Colonic mucosa (tissue), 4 donors: Measurements from ENCODE around the gene PATZ1. TPM values are rescaled to one million over a fixed set of nuclear protein-coding genes. Genes with fewer than 3 reads are reported as not detected.

ENCODE experiments used
- DNase-seq: peaks from one replicate; pipeline ENCODE4 v3.0.0-alpha.2; 2020
- H3K27ac ChIP-seq: fragments of 200-600 bp; one replicate; pipeline ENCODE4 v1.8.0; 2021
- H3K27me3 ChIP-seq: fragments of 200-600 bp; one replicate; pipeline ENCODE4 v1.8.0; 2021
- H3K36me3 ChIP-seq: fragments of 200-600 bp; one replicate; pipeline ENCODE4 v1.8.0; 2021
- H3K4me1 ChIP-seq: fragments of 200-600 bp; one replicate; pipeline ENCODE4 v1.8.0; 2021; ENCODE audit warnings: mild to moderate bottlenecking
- H3K4me3 ChIP-seq: fragments of 200-600 bp; one replicate; pipeline ENCODE4 v1.8.0; 2021
- H3K9ac ChIP-seq, 2 donors: one replicate each; pipeline ENCODE4 v1.7.0; 2013; ENCODE audit warnings: control low read depth in 2 of 2, low read depth in 2 of 2, low read length in 2 of 2
- H3K9me3 ChIP-seq: fragments of 200-600 bp; one replicate; pipeline ENCODE4 v1.8.0; 2021
- intact Hi-C: fragments of 100-400 bp; cut with DNase I; formaldehyde crosslinking; loops from one replicate; pipeline ENCODE4 v1.14.1; 2022
- total RNA-seq, 2 donors: library from RNA; stranded (reverse); fragmentation: NEBNext Ultra II Directional in 1 of 2; extraction: Animal tissue kit (Norgen Biotek cat#: 25700) in 1 of 2; gene quantifications; one replicate each; pipeline ENCODE4 v1.2.1, GENCODE V29; 2021
- TF ChIP-seq, protein P1 (sequence below): fragments of 200-600 bp; IDR thresholded peaks from one replicate; pipeline ENCODE4 v1.8.0; 2022; ENCODE audit warnings: antibody characterized with exemption, mild to moderate bottlenecking
- donor health status: healthy.
- donor health status: DM: no; HTN: no; CAD: no.
- donor health status: DM: no; HTN: no; CAD: no.

The PATZ1 gene
- total RNA-seq, 2 donors from 2014 or later, result 13.8 to 17.9 TPM

DNA sequence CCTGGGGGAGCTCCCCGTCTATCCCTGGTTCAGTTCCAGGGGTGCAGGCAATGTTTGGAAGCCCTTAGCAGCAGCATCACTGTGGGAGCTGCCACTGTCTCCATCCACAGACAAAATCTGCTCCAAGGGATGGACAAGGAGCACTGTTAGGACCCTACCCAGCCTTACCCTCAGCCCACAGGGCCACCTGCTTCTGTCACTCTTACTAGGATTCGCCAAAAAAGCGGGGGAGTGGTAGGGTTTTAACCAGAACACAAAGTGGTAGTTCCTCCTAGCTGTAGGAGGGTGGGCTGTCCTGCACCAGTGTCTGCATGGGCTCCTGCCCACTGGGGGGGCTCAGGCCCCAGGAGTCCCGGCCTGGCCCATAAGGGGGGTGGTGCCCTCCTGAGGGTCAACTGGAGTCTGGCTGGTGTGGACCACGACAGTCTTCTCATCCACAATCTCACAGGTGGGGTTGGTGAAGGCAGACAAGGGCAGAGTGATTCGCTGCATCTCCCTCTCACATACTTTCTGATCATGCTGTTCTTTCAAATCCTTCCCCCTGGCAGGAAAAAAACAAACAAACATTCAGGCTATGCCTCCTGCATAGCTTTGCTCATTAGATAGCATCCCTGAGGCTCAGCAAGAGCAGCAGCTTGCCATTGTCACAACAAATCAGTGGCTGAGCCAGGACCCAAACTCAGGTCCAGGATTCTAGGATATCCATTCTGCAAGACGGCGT is 63.2 kb downstream of the PATZ1 start:
- no peak overlapping the region for H3K27ac ChIP-seq
- intact Hi-C loops, result no loop called here
- H3K4me1 ChIP-seq, result no peaks in the 10 kb centered on the region
- H3K4me3 ChIP-seq, result no peak overlapping the region
- peaks cover 8% of the 10 kb centered on the region for H3K36me3 ChIP-seq
- H3K9ac ChIP-seq, result no peak overlapping the region
- no peaks in the 10 kb centered on the region for H3K27me3 ChIP-seq
- H3K9me3 ChIP-seq, result no peaks in the 10 kb centered on the region
- no peak for DNase-seq
- TF ChIP-seq, protein P1, sequence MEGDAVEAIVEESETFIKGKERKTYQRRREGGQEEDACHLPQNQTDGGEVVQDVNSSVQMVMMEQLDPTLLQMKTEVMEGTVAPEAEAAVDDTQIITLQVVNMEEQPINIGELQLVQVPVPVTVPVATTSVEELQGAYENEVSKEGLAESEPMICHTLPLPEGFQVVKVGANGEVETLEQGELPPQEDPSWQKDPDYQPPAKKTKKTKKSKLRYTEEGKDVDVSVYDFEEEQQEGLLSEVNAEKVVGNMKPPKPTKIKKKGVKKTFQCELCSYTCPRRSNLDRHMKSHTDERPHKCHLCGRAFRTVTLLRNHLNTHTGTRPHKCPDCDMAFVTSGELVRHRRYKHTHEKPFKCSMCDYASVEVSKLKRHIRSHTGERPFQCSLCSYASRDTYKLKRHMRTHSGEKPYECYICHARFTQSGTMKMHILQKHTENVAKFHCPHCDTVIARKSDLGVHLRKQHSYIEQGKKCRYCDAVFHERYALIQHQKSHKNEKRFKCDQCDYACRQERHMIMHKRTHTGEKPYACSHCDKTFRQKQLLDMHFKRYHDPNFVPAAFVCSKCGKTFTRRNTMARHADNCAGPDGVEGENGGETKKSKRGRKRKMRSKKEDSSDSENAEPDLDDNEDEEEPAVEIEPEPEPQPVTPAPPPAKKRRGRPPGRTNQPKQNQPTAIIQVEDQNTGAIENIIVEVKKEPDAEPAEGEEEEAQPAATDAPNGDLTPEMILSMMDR, result no peak

DNA sequence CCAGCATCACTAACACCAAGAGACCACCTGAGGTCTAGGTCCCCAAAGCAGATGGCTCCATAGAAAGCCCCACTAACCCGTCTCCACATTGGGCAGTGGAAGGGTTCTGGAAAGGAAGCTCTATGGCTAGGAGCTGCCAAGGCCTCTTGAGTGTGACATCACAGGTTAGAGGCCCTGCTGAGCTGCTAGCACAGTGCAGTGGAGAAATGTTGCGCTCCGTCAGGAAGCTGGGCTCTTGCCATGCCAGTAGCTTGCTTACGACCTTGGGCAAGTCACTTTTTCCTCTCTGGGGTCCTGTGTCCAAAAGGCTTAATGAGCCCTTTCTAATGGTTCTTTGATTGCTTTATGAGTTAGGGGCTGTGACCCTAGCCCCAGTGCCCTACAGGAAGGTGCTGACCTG is 64.4 kb downstream of the PATZ1 start:
- Histone ChIP-seq H3K9me3 (no peaks in the 10 kb centered on the region), H3K9ac (no peak overlapping the region), H3K27me3 (no peaks in the 10 kb centered on the region), H3K4me3 (no peak overlapping the region), H3K36me3 (peaks cover 8% of the 10 kb centered on the region), H3K4me1 (no peaks in the 10 kb centered on the region), H3K27ac (no peak overlapping the region)
- TF ChIP-seq, protein P1, result no peak
- intact Hi-C loops, result no loop called here
- DNase-seq, result no peak

DNA sequence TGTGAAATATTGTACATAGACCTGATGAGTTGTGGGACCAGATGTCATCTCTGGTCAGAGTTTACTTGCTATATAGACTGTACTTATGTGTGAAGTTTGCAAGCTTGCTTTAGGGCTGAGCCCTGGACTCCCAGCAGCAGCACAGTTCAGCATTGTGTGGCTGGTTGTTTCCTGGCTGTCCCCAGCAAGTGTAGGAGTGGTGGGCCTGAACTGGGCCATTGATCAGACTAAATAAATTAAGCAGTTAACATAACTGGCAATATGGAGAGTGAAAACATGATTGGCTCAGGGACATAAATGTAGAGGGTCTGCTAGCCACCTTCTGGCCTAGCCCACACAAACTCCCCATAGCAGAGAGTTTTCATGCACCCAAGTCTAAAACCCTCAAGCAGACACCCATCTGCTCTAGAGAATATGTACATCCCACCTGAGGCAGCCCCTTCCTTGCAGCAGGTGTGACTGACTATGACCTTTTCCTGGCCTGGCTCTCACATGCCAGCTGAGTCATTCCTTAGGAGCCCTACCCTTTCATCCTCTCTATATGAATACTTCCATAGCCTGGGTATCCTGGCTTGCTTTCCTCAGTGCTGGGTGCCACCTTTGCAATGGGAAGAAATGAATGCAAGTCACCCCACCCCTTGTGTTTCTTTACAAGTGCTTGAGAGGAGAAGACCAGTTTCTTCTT is 66.2 kb downstream of the PATZ1 start:
- no peak for DNase-seq
- H3K27me3 ChIP-seq, result no peaks in the 10 kb centered on the region
- intact Hi-C loops, result no loop called here
- H3K36me3 ChIP-seq, result peaks cover 13% of the 10 kb centered on the region
- H3K27ac ChIP-seq, result no peak overlapping the region
- H3K4me1 ChIP-seq, result no peaks in the 10 kb centered on the region
- H3K4me3 ChIP-seq, result no peak overlapping the region
- H3K9me3 ChIP-seq, result no peaks in the 10 kb centered on the region
- no peak overlapping the region for H3K9ac ChIP-seq
- TF ChIP-seq, protein P1, result no peak

DNA sequence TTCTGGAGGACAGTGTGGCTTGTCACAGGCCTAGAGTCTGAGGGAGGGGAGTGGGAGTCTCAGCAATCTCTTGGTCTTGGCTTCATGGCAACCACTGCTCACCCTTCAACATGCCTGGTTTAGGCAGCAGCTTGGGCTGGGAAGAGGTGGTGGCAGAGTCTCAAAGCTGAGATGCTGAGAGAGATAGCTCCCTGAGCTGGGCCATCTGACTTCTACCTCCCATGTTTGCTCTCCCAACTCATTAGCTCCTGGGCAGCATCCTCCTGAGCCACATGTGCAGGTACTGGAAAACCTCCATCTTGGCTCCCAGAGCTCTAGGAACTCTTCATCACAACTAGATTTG is 66.8 kb downstream of the PATZ1 start:
- H3K27ac ChIP-seq, result no peak overlapping the region
- no peak overlapping the region for H3K4me3 ChIP-seq
- no peaks in the 10 kb centered on the region for H3K27me3 ChIP-seq
- no peak overlapping the region for H3K9ac ChIP-seq
- H3K4me1 ChIP-seq, result no peaks in the 10 kb centered on the region
- DNase-seq, result no peak
- H3K9me3 ChIP-seq, result no peaks in the 10 kb centered on the region
- intact Hi-C loops, result no loop called here
- TF ChIP-seq, protein P1, result no peak
- peaks cover 18% of the 10 kb centered on the region for H3K36me3 ChIP-seq

DNA sequence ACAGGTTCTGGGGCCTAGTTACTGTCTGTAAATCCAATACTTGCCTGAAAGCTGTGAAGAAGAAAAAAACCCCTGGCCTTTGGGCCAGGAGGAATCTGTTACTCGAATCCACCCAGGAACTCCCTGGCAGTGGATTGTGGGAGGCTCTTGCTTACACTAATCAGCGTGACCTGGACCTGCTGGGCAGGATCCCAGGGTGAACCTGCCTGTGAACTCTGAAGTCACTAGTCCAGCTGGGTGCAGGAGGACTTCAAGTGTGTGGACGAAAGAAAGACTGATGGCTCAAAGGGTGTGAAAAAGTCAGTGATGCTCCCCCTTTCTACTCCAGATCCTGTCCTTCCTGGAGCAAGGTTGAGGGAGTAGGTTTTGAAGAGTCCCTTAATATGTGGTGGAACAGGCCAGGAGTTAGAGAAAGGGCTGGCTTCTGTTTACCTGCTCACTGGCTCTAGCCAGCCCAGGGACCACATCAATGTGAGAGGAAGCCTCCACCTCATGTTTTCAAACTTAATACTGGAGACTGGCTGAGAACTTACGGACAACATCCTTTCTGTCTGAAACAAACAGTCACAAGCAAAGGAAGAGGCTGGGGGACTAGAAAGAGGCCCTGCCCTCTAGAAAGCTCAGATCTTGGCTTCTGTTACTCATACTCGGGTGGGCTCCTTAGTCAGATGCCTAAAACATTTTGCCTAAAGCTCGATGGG is 67.4 kb downstream of the PATZ1 start:
- intact Hi-C loops, result no loop called here
- H3K27ac ChIP-seq, result peak overlapping the region; percentile 31
- no peak overlapping the region for H3K4me3 ChIP-seq
- H3K27me3 ChIP-seq, result no peaks in the 10 kb centered on the region
- no peak for DNase-seq
- no peak overlapping the region for H3K9ac ChIP-seq
- no peaks in the 10 kb centered on the region for H3K4me1 ChIP-seq
- H3K36me3 ChIP-seq, result peaks cover 18% of the 10 kb centered on the region
- no peaks in the 10 kb centered on the region for H3K9me3 ChIP-seq
- TF ChIP-seq, protein P1, result no peak
